ENCODE measurements around the gene TLE6. TPM values are rescaled to one million over a fixed set of nuclear protein-coding genes. Genes with fewer than 3 reads are reported as not detected.
"Not testable (repeated sequence)": the region's sequence is repeated elsewhere in the genome, so short reads cannot be mapped to it uniquely, and the experiment has no call there.

Gene TLE6
- total RNA-seq: under 0.01 TPM in 1 of 2 replicates, not detected in the other

GRCh38 chr19:2977001-2977745, at the start of gene TLE6:
Gene TLE6 (plus strand): TSS chr19:2977564. CDS start chr19:2978234, 670 bp downstream.
- TF ChIP-seq, protein P1, sequence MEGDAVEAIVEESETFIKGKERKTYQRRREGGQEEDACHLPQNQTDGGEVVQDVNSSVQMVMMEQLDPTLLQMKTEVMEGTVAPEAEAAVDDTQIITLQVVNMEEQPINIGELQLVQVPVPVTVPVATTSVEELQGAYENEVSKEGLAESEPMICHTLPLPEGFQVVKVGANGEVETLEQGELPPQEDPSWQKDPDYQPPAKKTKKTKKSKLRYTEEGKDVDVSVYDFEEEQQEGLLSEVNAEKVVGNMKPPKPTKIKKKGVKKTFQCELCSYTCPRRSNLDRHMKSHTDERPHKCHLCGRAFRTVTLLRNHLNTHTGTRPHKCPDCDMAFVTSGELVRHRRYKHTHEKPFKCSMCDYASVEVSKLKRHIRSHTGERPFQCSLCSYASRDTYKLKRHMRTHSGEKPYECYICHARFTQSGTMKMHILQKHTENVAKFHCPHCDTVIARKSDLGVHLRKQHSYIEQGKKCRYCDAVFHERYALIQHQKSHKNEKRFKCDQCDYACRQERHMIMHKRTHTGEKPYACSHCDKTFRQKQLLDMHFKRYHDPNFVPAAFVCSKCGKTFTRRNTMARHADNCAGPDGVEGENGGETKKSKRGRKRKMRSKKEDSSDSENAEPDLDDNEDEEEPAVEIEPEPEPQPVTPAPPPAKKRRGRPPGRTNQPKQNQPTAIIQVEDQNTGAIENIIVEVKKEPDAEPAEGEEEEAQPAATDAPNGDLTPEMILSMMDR (IDR thresholded peaks at IDR 0.05; ENCODE audit: insufficient read depth, low read length, severe bottlenecking): no peak
- DNase-seq (ENCODE audit: low read depth): peak; percentile 83
- FAIRE-seq: no peak
- Histone ChIP-seq H3K27me3 (ENCODE audit: control insufficient read depth, insufficient read depth, low read length) (no peaks in the 10 kb centered on the region), H3K36me3 (ENCODE audit: control insufficient read depth, insufficient read depth, low read length) (no peaks in the 10 kb centered on the region), H3K4me3 (ENCODE audit: low read depth, low read length) (peak within 1 kb of the TSS; percentile 35)

DNA sequence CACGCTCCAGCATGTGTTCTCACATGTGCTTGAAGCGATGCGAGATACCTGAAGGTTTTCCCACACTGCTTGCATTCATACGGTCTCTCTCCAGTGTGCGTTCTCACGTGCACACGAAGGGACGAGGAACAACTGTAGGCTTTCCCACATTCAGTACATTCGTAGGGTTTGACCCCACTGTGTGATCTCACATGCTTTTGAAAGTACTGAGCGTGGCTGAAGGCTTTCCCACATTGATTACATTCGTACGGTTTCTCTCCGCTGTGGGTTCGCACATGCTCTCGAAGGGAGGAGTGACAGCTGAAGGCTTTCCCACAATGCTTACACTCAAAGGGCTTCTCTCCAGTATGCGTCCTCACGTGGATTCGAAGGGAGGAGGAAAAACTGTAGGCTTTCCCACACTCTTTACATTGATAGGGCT, 43.9 kb upstream of the TLE6 start:
- Histone ChIP-seq H3K27me3 (ENCODE audit: control insufficient read depth, insufficient read depth, low read length) (no peaks in the 10 kb centered on the region), H3K36me3 (ENCODE audit: control insufficient read depth, insufficient read depth, low read length) (peaks cover 18% of the 10 kb centered on the region), H3K4me3 (ENCODE audit: low read depth, low read length) (no peak overlapping the region)
- DNase-seq (ENCODE audit: low read depth): no peak
- TF ChIP-seq, protein P1 (IDR thresholded peaks at IDR 0.05; ENCODE audit: insufficient read depth, low read length, severe bottlenecking): no peak
- peak; percentile 85 for FAIRE-seq

DNA sequence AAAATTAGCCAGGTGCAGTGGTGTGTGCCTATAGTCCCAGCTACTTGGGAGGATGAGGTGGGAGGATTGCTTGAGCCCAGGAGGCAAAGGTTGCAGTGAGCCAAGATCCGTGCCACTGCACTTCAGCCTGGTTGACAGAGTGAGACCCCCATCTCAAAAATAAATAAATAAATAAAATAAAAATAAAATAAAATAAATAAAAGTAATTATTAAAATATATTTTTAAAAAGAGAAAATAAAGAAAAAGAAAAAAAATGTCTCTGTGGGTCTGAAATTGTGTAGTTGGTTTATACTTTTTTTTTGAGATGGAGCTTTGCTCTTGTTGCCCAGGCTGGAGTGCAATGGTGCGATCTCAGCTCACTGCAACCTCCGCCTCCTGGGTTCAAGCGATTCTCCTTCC, 41.5 kb upstream of the TLE6 start:
- DNase-seq (ENCODE audit: low read depth); H3K27me3 ChIP-seq (ENCODE audit: control insufficient read depth, insufficient read depth, low read length); H3K4me3 ChIP-seq (ENCODE audit: low read depth, low read length); FAIRE-seq: not testable (repeated sequence)
- peaks cover 18% of the 10 kb centered on the region for H3K36me3 ChIP-seq (ENCODE audit: control insufficient read depth, insufficient read depth, low read length)

DNA sequence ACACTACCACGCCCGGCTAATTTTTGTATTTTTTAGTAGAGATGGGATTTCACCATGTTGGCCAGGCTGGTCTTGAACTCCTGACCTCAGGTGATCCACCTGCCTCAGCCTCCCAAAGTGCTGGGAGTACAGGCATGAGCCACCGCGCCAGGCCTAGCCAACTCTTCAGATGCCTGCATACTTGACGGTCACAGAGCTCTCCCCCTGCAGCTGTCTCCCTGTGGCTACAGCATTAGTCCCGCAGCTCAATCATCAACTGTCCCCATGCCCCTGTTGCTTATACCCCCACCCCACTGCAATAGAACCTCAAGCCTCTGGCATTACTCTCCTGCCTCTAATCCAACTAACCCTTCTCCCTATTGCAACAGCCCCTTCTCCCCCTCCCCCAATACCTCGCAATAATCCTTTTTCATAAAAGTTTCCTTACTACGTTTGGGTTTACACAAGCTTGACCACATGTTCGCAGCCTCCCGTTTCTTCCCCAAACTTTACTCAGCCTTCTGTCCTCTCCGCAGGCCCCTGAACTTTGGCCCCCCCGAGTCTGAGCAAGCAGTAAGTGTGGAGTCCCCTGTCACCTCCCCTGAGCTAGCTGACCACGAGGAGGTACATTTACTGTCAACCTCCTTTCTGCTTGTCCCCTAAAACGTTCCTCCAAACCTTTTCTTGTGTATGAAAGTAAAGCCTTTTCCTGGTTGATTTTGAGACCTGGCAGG, 34.3 kb upstream of the TLE6 start:
- DNase-seq (ENCODE audit: low read depth) (no peak), FAIRE-seq (no peak)
- Histone ChIP-seq H3K36me3 (ENCODE audit: control insufficient read depth, insufficient read depth, low read length) (no peaks in the 10 kb centered on the region), H3K4me3 (ENCODE audit: low read depth, low read length) (no peak overlapping the region), H3K27me3 (ENCODE audit: control insufficient read depth, insufficient read depth, low read length) (no peaks in the 10 kb centered on the region)
- TF ChIP-seq, protein P1 (IDR thresholded peaks at IDR 0.05; ENCODE audit: insufficient read depth, low read length, severe bottlenecking): no peak

DNA sequence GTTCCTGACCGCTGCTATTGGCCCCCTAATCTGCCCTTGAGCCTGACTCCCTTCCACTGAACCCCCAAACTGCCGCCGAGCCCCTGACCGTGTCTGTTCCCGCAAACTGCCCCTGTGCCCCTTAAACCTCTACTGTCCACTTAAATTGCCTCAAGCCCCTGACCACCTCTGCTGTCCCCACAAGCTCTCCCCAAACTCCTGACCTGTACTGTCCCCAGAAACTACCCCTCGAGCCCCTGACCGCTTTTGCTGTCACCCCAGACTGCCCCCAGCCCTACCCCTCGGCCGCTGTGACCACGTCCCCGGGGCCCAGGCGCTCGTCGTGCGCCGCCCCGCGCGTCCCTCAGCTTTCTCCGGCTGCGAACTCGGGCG, 33.0 kb upstream of the TLE6 start:
- Histone ChIP-seq H3K36me3 (ENCODE audit: control insufficient read depth, insufficient read depth, low read length) (peaks cover 1% of the 10 kb centered on the region), H3K27me3 (ENCODE audit: control insufficient read depth, insufficient read depth, low read length) (no peaks in the 10 kb centered on the region), H3K4me3 (ENCODE audit: low read depth, low read length) (peak overlapping the region; percentile 92)
- TF ChIP-seq, protein P1 (IDR thresholded peaks at IDR 0.05; ENCODE audit: insufficient read depth, low read length, severe bottlenecking): no peak
- FAIRE-seq (no peak), DNase-seq (ENCODE audit: low read depth) (no peak)

DNA sequence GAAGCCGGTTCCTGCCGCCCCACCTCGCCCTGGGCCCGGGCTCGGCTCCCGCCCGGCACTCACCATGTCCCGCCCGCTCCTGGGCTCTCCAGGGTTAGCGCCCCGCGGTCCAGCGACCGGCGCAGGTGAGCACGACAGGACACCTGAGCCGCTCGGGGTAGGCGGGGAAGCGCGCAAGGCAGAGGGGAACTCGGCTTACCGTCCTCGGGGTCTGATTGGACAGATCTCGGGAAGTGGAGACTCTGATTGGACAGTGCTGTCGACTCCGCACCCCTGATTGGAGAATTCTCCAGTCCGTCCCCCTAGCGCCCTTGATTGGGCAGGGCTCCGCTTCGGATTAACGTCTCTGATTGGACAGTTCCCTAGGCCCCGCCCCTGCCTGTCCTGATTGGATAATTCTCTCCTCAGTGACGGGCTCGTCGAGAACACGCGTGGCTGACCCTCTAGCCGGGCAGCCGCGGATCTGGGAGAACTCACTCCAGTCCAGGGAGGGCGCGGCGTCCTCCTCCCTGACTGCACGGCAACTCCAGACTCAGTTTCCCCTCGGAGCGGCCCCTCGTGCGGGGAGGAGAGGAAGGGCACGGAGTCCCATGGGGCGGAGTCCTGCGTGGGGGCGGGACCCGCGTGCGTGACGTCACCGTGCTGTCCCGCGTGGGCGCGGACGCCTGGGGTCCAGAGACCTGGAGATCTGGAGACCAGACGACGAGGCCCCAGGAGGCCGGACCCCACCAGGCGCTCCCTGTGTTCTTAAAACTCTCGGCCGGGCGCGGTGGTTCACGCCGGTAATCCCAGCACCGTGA, 32.4 kb upstream of the TLE6 start, which contains the start of gene ZNF77:
Gene ZNF77 (minus strand): TSS at position 197 of the 800 bp plus-strand sequence. CDS start 131 bp downstream, at position 66.
- peak; percentile 98 for DNase-seq (ENCODE audit: low read depth)
- Histone ChIP-seq H3K4me3 (ENCODE audit: low read depth, low read length) (peak within 1 kb of the TSS; percentile 92), H3K27me3 (ENCODE audit: control insufficient read depth, insufficient read depth, low read length) (no peaks in the 10 kb centered on the region), H3K36me3 (ENCODE audit: control insufficient read depth, insufficient read depth, low read length) (peaks cover 1% of the 10 kb centered on the region)
- TF ChIP-seq, protein P1 (IDR thresholded peaks at IDR 0.05; ENCODE audit: insufficient read depth, low read length, severe bottlenecking): no peak
- peak; percentile 99 for FAIRE-seq

Data from bronchial epithelial cell (primary cell).